ENCODE results near the gene NCKAP5.

The NCKAP5 gene

GRCh38 chr2:133458280-133458679 lies 110.0 kb downstream of the NCKAP5 start:
- no peak for DNase-seq (ENCODE audit: low spot score)

GRCh38 chr2:133457861-133458260 lies 110.4 kb downstream of the NCKAP5 start:
- no peak for DNase-seq (ENCODE audit: low spot score)

GRCh38 chr2:133456971-133457370 lies 111.3 kb downstream of the NCKAP5 start:
- DNase-seq (ENCODE audit: low spot score), result no peak

GRCh38 chr2:133456156-133456555 lies 112.1 kb downstream of the NCKAP5 start:
- no peak for DNase-seq (ENCODE audit: low spot score)

GRCh38 chr2:133453032-133453431 lies 115.2 kb downstream of the NCKAP5 start:
- no peak for DNase-seq (ENCODE audit: low spot score)

GRCh38 chr2:133452583-133452982 lies 115.7 kb downstream of the NCKAP5 start:
- no peak for DNase-seq (ENCODE audit: low spot score)

- DNase-seq (ENCODE audit: low spot score), result no peak
Observed at GRCh38 chr2:133452146-133452545, 116.1 kb downstream of the NCKAP5 start.

- no peak for DNase-seq (ENCODE audit: low spot score)
Observed at GRCh38 chr2:133448195-133448594, 120.1 kb downstream of the NCKAP5 start.

- no peak for DNase-seq (ENCODE audit: low spot score)
Observed at GRCh38 chr2:133447303-133447702, 121.0 kb downstream of the NCKAP5 start.

GRCh38 chr2:133444465-133444864 lies 123.8 kb downstream of the NCKAP5 start:
- no peak for DNase-seq (ENCODE audit: low spot score)

- no peak for DNase-seq (ENCODE audit: low spot score)
Observed at GRCh38 chr2:133442393-133442792, 125.9 kb downstream of the NCKAP5 start.

GRCh38 chr2:133439565-133439920 lies 128.7 kb downstream of the NCKAP5 start:
- DNase-seq (ENCODE audit: low spot score), result no peak

- no peak for DNase-seq (ENCODE audit: low spot score)
Observed at GRCh38 chr2:133438848-133439564, 129.3 kb downstream of the NCKAP5 start.

GRCh38 chr2:133438026-133438425 lies 130.2 kb downstream of the NCKAP5 start:
- DNase-seq (ENCODE audit: low spot score), result no peak

GRCh38 chr2:133437492-133437891 lies 130.8 kb downstream of the NCKAP5 start:
- no peak for DNase-seq (ENCODE audit: low spot score)

- peak; percentile 15 for DNase-seq (ENCODE audit: low spot score)
Observed at GRCh38 chr2:133434959-133435668, 133.1 kb downstream of the NCKAP5 start.

GRCh38 chr2:133433455-133434451 lies 134.5 kb downstream of the NCKAP5 start:
- DNase-seq (ENCODE audit: low spot score), result no peak

GRCh38 chr2:133432778-133433177 lies 135.5 kb downstream of the NCKAP5 start:
- DNase-seq (ENCODE audit: low spot score), result no peak

- no peak for DNase-seq (ENCODE audit: low spot score)
Observed at GRCh38 chr2:133431289-133431688, 137.0 kb downstream of the NCKAP5 start.

- no peak for DNase-seq (ENCODE audit: low spot score)
Observed at GRCh38 chr2:133426791-133427190, 141.5 kb downstream of the NCKAP5 start.

- no peak for DNase-seq (ENCODE audit: low spot score)
Observed at GRCh38 chr2:133425612-133426011, 142.7 kb downstream of the NCKAP5 start.

- DNase-seq (ENCODE audit: low spot score), result no peak
Observed at GRCh38 chr2:133424876-133425275, 143.4 kb downstream of the NCKAP5 start.
